ENCODE data around the gene MRTFA. TPM values are rescaled to one million over a fixed set of nuclear protein-coding genes. Genes with fewer than 3 reads are reported as not detected.
"Not testable (repeated sequence)": the region's sequence is repeated elsewhere in the genome, so short reads cannot be mapped to it uniquely, and the experiment has no call there.

Gene MRTFA
- total RNA-seq, 1 donor from 2014 or later = 99.3 TPM

GRCh38 chr22:40679964-40680818 lies 43.7 kb upstream of the MRTFA start:
- Histone ChIP-seq H3K36me3 (no peaks in the 10 kb centered on the region), H3K27ac (no peak overlapping the region)
- intact Hi-C loops (cut with DNase I) = no loop called here

GRCh38 chr22:40679249-40679963 lies 42.9 kb upstream of the MRTFA start, which contains the start of gene MCHR1:
MCHR1 (plus strand) TSS chr22:40679484; CDS start chr22:40679653, 169 bp downstream.
- intact Hi-C loops (cut with DNase I) = no loop called here
- TF ChIP-seq CTCF (IDR thresholded peaks at IDR 0.05) = no peak
- Histone ChIP-seq H3K4me1 (peaks cover 0 to 17% of the 10 kb centered on the region in 2 donors), H3K9me3 (no peaks in the 10 kb centered on the region), H3K27ac (no peak within 1 kb of the TSS), H3K4me3 (peak within 1 kb of the TSS; percentile 38 to 55), H3K27me3 (no peaks in the 10 kb centered on the region), H3K36me3 (no peaks in the 10 kb centered on the region)
- no peak for DNase-seq (ENCODE audit: low spot score in 2 of 2)

More at GRCh38 chr22:40679964-40680818, 43.7 kb upstream of the MRTFA start:
- Histone ChIP-seq H3K9me3 (no peaks in the 10 kb centered on the region), H3K27me3 (no peaks in the 10 kb centered on the region), H3K4me1 (peaks cover 0 to 17% of the 10 kb centered on the region in 2 donors), H3K4me3 (peak overlapping the region in 1 of 2 donors; percentile 55)
- DNase-seq (ENCODE audit: low spot score in 2 of 2) = no peak
- TF ChIP-seq CTCF (IDR thresholded peaks at IDR 0.05) = no peak

- Histone ChIP-seq H3K4me1 (peaks cover 0 to 17% of the 10 kb centered on the region in 2 donors), H3K36me3 (no peaks in the 10 kb centered on the region), H3K27ac (no peak overlapping the region), H3K27me3 (no peaks in the 10 kb centered on the region), H3K9me3 (no peaks in the 10 kb centered on the region), H3K4me3 (peak overlapping the region in 1 of 2 donors; percentile 55)
- intact Hi-C loops (cut with DNase I) = no loop called here
- TF ChIP-seq CTCF (IDR thresholded peaks at IDR 0.05) = no peak
- DNase-seq (ENCODE audit: low spot score in 2 of 2) = no peak
Observed at GRCh38 chr22:40678493-40679248, 42.2 kb upstream of the MRTFA start.

- no peak overlapping the region for H3K27ac ChIP-seq
- intact Hi-C loops (cut with DNase I) = no loop called here
- no peaks in the 10 kb centered on the region for H3K36me3 ChIP-seq
- TF ChIP-seq CTCF (IDR thresholded peaks at IDR 0.05) = no peak
- H3K27me3 ChIP-seq = no peaks in the 10 kb centered on the region
- H3K4me1 ChIP-seq = peaks cover 0 to 17% of the 10 kb centered on the region in 2 donors
- no peaks in the 10 kb centered on the region for H3K9me3 ChIP-seq
- no peak for DNase-seq (ENCODE audit: low spot score in 2 of 2)
- no peak overlapping the region for H3K4me3 ChIP-seq
Observed at GRCh38 chr22:40676644-40677043, 40.1 kb upstream of the MRTFA start.

- intact Hi-C loops (cut with DNase I); DNase-seq (ENCODE audit: low spot score in 2 of 2); H3K36me3 ChIP-seq; H3K9me3 ChIP-seq; H3K27me3 ChIP-seq; H3K27ac ChIP-seq; H3K4me3 ChIP-seq: not testable (repeated sequence)
- peaks cover 0 to 17% of the 10 kb centered on the region in 2 donors for H3K4me1 ChIP-seq
Observed at GRCh38 chr22:40676166-40676565, 39.6 kb upstream of the MRTFA start.

Measured in ascending aorta (tissue), 2 donors.